ENCODE data around the gene TMF1. TPM values are rescaled to one million over a fixed set of nuclear protein-coding genes. Genes with fewer than 3 reads are reported as not detected.
A peak's percentile ranks its signal among the peaks of the same experiment; 100 is the strongest.

Gene TMF1
- total and polyA plus RNA-seq, 8 donors, result 6.0 to 53.8 (median 12.6) TPM

GRCh38 chr3:69016901-69017300, 35.2 kb downstream of the TMF1 start:
- intact Hi-C loops (cut with DNase I; ENCODE audit: low total_unique reads), result no loop called here
- H3K9me3 ChIP-seq, result no peaks in the 10 kb centered on the region
- no peak overlapping the region for H3K4me3 ChIP-seq
- H3K27ac ChIP-seq, result no peak overlapping the region
- TF ChIP-seq POLR2AphosphoS5 (IDR thresholded peaks at IDR 0.05), result no peak
- TF ChIP-seq POLR2A (IDR thresholded peaks at IDR 0.05), result no peak
- TF ChIP-seq, protein P1, sequence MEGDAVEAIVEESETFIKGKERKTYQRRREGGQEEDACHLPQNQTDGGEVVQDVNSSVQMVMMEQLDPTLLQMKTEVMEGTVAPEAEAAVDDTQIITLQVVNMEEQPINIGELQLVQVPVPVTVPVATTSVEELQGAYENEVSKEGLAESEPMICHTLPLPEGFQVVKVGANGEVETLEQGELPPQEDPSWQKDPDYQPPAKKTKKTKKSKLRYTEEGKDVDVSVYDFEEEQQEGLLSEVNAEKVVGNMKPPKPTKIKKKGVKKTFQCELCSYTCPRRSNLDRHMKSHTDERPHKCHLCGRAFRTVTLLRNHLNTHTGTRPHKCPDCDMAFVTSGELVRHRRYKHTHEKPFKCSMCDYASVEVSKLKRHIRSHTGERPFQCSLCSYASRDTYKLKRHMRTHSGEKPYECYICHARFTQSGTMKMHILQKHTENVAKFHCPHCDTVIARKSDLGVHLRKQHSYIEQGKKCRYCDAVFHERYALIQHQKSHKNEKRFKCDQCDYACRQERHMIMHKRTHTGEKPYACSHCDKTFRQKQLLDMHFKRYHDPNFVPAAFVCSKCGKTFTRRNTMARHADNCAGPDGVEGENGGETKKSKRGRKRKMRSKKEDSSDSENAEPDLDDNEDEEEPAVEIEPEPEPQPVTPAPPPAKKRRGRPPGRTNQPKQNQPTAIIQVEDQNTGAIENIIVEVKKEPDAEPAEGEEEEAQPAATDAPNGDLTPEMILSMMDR (IDR thresholded peaks at IDR 0.05), result no peak
- TF ChIP-seq EP300 (IDR thresholded peaks at IDR 0.05), result no peak
- H3K27me3 ChIP-seq, result no peaks in the 10 kb centered on the region
- 80 to 90% (median 84%) methylated on average over 2 of the region's 2 CpGs for WGBS, 5 donors
- peaks cover 0 to 33% (median 23%) of the 10 kb centered on the region in 4 donors for H3K36me3 ChIP-seq
- H3K4me1 ChIP-seq, result peaks cover 15 to 24% (median 20%) of the 10 kb centered on the region in 4 donors
- DNase-seq, result no peak

DNA sequence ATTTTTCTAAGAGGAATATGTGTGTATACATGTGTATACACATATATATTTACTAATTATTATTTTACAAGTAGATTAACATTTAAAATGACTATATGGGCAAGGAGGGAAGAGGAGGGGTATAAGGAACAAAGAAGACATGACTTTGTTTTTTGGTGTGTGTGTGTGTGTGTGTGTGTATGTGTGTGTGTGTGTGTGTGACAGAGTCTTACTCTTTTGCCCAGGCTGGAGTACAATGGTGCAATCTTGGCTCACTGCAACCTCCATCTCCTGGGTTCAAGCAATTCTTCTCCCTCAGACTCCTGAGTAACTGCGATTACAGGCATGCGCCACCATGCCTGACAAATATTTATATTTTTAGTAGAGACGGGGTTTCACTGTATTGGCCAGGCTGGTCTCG, 36.0 kb downstream of the TMF1 start:
- no peak overlapping the region for H3K27ac ChIP-seq
- H3K4me3 ChIP-seq, result no peak overlapping the region
- H3K27me3 ChIP-seq, result no peaks in the 10 kb centered on the region
- DNase-seq, result no peak
- intact Hi-C loops (cut with DNase I; ENCODE audit: low total_unique reads), result no loop called here
- no peak for TF ChIP-seq POLR2AphosphoS5 (IDR thresholded peaks at IDR 0.05)
- TF ChIP-seq POLR2A (IDR thresholded peaks at IDR 0.05), result no peak
- TF ChIP-seq EP300 (IDR thresholded peaks at IDR 0.05), result no peak
- TF ChIP-seq, protein P1 (IDR thresholded peaks at IDR 0.05), result no peak
- H3K4me1 ChIP-seq, result peaks cover 15 to 29% (median 23%) of the 10 kb centered on the region in 4 donors
- no peaks in the 10 kb centered on the region for H3K9me3 ChIP-seq
- WGBS, 5 donors, result 91 to 97% (median 92%) methylated on average over 4 of the region's 4 CpGs
- H3K36me3 ChIP-seq, result peaks cover 0 to 25% (median 15%) of the 10 kb centered on the region in 4 donors

DNA sequence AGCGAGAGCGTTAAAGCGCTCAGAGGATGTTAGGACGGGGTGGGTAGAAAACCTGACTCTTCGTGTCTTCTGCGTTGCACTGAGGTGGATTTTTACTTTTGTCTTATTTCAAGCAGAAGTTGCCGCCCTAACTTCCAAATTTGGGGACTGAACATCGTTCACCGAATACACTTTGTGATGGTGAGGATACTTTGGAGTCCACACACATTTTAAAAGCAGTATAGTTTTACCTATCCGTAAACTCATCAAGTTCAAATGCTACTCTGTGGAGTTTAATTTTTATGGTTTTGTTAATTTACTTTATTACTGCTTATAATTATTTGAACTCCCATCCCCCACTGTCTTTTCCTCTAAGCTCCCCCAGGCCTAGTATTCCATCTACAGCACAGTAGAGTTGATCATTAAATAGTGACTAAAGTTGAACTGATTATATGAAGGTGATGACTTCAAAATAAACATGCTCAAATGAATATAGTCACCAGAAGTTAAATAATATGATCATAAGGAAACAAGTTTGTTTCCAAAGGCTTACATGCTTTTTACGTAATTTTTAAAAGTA, 38.0 kb downstream of the TMF1 start:
- Histone ChIP-seq H3K9me3 (no peaks in the 10 kb centered on the region), H3K36me3 (peaks cover 0 to 20% (median 16%) of the 10 kb centered on the region in 4 donors), H3K4me1 (peaks cover 17 to 41% (median 29%) of the 10 kb centered on the region in 4 donors), H3K4me3 (peak overlapping the region; percentile 54 to 86 (median 74)), H3K27ac (peak overlapping the region; percentile 92 to 99 (median 98)), H3K27me3 (no peaks in the 10 kb centered on the region)
- DNase-seq, result no peak
- intact Hi-C loops (cut with DNase I; ENCODE audit: low total_unique reads), result no loop called here
- WGBS, 5 donors, result 13 to 22% (median 17%) methylated on average over 7 to 11 of the region's 11 CpGs
- no peak for TF ChIP-seq EP300 (IDR thresholded peaks at IDR 0.05)

DNA sequence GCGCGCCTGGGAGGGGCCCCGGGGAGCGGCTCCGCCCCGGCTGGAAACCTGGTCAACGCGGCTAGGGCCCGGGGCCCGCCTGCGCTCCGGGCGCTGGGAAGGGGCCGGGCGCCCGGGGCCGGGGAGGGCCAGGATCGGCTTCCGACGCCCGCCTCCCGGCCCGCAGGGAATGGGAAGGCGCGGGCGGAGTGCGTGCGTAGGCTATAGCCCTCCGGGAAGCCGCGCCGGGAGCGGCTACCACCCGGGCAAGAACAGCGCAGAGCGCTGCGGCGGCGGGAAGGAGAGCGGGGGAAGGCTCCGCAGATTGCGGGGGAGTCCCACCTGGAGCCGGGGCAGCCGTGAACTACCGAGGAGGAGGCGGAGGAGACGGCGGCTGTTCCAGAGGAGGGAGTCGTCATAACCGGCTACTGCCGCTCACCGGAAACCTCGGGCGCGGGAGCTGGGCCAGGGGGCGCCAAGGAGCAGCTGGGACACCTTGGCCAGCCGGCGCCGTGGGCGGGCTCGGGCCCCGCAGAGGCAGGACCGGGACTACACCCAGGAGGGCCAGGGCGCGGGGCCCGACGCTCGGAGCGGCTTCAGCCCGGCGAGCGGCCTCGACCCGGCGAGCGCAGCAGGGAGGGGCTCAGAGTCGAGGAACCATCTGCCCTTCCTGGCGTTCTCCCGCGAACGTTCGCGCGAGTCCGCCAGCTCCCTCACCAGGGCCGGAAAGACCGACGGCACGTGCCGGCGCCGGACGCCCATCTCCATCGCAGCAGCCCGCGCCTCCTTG, 38.7 kb downstream of the TMF1 start, which contains the start of gene EOGT:
TSS of gene EOGT (minus strand) at position 432 of the 769 bp plus-strand sequence. CDS start 3,838 bp downstream, outside the sequence.
- H3K9me3 ChIP-seq, result no peaks in the 10 kb centered on the region
- intact Hi-C loops (cut with DNase I; ENCODE audit: low total_unique reads), result no loop called here
- H3K4me3 ChIP-seq, result peak within 1 kb of the TSS; percentile 54 to 86 (median 74)
- peaks cover 17 to 41% (median 29%) of the 10 kb centered on the region in 4 donors for H3K4me1 ChIP-seq
- H3K36me3 ChIP-seq, result peaks cover 0 to 20% (median 15%) of the 10 kb centered on the region in 4 donors
- 0 to 2% (median 0%) methylated on average over 7 to 96 of the region's 96 CpGs for WGBS, 5 donors
- TF ChIP-seq POLR2AphosphoS5 (IDR thresholded peaks at IDR 0.05) (peak; percentile 41 to 79 (median 61)), POLR2A (IDR thresholded peaks at IDR 0.05) (no peak), EP300 (IDR thresholded peaks at IDR 0.05) (no peak)
- TF ChIP-seq, protein P1 (IDR thresholded peaks at IDR 0.05), result peak in 5 of 7 experiments; percentile 22 to 61 (median 32)
- peak within 1 kb of the TSS; percentile 92 to 99 (median 98) for H3K27ac ChIP-seq
- no peaks in the 10 kb centered on the region for H3K27me3 ChIP-seq
- peak; percentile 89 to 96 for DNase-seq

Data from stomach (tissue), 9 donors.